HFF-Myc (cell line): ENCODE results near the gene ZNF791.

Source experiments
- DNase-seq: peaks from one replicate; pipeline ENCODE4 v3.0.0-alpha.2; 2011; ENCODE audit warnings: low read depth; ENCODE audit errors: extremely low read depth
- H3K4me3 ChIP-seq: replicated peaks from 2 replicates; pipeline ENCODE4 v1.5.1; 2011; ENCODE audit warnings: low read depth, mild to moderate bottlenecking, control low read depth, low read length
- TF ChIP-seq, protein P1 (sequence below): IDR thresholded peaks from 2 replicates; pipeline ENCODE4 v1.5.1; 2012; ENCODE audit warnings: mild to moderate bottlenecking, low read depth, low read length, control low read depth; ENCODE audit errors: missing control alignments

The ZNF791 gene

DNA sequence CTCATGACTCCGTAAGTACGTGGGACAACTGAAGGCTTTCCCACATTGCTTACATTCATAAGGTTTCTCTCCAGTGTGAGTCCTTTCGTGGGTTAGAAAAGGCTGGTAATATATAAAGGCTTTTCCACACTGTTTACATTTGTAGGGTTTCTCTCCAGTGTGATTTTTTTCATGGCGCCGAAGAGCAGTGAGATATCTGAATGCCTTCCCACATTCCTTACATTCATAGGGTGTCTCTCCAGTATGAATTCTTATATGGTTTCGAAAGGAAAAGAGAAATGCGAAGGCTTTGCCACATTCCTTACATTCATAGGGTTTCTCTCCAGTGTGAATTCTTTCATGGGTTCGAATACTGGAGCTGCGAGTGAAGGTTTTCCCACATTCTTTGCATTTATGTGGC is 29.6 kb upstream of the ZNF791 start:
- DNase-seq, result no peak
- TF ChIP-seq, protein P1, sequence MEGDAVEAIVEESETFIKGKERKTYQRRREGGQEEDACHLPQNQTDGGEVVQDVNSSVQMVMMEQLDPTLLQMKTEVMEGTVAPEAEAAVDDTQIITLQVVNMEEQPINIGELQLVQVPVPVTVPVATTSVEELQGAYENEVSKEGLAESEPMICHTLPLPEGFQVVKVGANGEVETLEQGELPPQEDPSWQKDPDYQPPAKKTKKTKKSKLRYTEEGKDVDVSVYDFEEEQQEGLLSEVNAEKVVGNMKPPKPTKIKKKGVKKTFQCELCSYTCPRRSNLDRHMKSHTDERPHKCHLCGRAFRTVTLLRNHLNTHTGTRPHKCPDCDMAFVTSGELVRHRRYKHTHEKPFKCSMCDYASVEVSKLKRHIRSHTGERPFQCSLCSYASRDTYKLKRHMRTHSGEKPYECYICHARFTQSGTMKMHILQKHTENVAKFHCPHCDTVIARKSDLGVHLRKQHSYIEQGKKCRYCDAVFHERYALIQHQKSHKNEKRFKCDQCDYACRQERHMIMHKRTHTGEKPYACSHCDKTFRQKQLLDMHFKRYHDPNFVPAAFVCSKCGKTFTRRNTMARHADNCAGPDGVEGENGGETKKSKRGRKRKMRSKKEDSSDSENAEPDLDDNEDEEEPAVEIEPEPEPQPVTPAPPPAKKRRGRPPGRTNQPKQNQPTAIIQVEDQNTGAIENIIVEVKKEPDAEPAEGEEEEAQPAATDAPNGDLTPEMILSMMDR, result no peak
- H3K4me3 ChIP-seq, result no peak overlapping the region

DNA sequence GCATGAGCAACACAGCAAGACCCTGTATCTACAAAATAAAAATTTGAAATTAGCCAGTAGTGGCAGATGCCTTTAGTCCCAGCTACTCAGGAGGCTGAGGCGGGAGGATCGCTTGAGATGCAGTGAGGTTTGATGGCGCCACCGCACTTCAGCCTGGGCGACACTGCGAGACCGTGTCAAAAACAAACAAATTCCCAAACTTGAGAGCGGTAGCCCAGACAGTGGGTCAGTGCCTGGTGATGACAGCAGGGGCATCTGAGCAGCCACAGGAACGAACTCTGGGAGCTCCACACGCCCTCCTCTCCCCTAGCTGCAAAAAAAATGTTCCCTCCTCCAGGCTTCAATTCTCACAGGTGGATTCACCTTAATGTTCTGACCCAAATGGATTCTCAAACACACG is 14.2 kb upstream of the ZNF791 start:
- TF ChIP-seq, protein P1, result no peak
- no peak for DNase-seq

DNA sequence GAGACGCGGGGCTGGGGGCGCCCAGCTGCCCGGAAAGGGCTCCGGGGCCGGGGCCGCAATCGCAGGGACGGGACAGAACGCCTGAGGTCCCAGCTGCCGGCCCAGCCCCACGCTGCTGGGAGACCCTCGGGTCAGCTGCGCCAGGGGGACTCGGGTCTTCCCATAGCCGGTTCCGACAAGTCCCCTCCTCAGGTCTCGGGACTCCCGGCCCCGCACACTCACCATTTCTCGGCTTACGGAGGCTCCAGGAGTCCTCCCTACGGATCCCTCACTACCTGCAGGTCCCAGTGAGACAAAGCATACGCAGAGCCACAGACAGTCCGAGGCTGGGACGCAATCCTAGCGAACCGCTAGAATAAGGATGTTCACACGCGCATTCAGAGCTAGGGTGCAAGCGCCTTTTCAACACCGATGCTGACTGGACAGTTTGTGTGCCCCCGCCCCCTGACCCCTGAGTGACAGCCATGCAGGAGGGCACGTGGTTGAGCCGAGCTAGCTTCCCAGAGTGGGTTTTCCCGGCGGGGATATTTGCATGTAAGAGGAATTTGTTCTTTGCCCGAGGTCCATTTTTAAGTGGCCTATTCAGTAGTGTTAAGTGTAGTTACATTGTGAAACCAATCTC is 13.7 kb upstream of the ZNF791 start:
- H3K4me3 ChIP-seq, result no peak overlapping the region
- TF ChIP-seq, protein P1, result no peak
- DNase-seq, result no peak

More for the DNA sequence above, 14.2 kb upstream of the ZNF791 start:
- H3K4me3 ChIP-seq, result no peak overlapping the region

DNA sequence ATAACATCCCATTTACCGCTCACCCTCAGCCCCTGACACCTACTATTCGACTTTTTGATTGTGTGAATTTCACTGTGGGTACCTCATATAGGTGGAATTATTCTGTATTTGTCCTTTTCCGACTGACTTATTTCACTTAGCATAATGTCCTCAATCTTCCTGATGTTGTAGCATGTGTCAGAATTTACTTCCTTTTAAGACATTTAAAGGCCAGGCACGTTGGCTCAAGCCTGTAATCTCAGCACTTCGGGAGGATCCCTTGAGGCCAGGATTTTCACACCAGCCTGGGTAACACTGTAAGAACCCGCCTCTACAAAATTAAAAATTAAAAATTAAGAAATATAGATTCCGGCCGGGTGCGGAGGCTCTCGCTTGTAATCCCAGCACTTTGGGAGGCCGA is 13.1 kb upstream of the ZNF791 start:
- no peak for DNase-seq
- TF ChIP-seq, protein P1, result no peak
- H3K4me3 ChIP-seq, result no peak overlapping the region

DNA sequence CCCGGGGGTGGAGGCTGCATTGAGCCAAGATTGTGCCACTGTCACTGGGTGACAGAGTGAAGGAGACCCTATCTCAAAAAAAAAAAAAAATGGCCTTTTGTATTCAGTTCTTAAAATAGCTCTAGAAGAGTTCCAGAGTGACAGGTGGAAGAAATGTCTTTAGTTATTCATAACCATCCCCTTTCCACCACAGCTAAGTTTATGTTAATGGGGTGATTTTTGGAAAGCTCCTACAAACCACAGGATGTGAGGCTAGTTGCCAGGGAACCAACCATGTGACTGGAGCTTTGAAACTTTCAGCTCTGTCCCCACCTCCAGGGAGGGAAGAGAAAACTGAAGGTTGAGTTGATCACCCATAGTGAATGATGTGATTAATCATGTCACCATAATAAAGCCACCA is 7.0 kb upstream of the ZNF791 start:
- TF ChIP-seq, protein P1, result no peak
- no peak for DNase-seq
- H3K4me3 ChIP-seq, result no peak overlapping the region

DNA sequence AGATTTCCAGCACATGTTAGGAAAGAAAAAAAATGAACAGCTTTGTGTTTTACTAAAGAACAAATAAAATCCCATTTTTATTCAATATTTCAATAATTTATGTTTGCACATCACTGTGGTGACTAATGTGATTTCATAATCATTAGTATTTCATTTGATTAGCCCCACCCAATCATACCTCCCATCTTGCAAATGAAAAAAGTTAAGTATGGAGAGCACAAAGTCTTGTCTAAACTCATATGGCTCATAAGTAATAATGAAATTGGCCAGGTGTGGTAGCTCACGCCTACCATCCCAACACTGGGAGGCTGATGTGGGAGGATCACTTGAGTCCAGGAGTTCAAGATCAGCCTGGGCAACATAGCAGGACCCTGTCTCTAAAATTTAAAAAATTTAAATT is 3.9 kb upstream of the ZNF791 start:
- TF ChIP-seq, protein P1, result no peak
- no peak for DNase-seq

DNA sequence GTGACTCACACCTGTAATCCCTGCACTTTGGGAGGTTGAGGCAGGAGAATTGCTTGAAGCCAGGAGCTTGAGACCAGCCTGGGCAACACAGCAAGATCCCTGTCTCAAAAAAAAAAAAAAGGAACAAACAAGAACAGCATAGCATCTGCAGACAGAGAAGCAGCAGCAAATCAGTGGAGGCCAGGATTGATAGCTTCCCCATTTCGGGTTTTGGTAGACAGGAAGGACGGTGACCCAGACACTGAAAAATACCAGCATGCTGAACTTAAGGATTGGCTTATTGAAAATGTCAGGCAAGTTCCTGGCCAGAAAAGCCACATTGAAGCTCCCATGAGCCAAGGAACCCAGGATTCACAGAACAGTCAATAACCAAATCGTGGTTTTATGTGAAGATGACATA is 3.1 kb upstream of the ZNF791 start:
- no peak for DNase-seq
- TF ChIP-seq, protein P1, result no peak
- H3K4me3 ChIP-seq, result no peak overlapping the region

More for the DNA sequence above, 3.9 kb upstream of the ZNF791 start:
- no peak overlapping the region for H3K4me3 ChIP-seq
